H1 (cell line): ENCODE measurements around the gene PDP2. TPM values are rescaled to one million over a fixed set of nuclear protein-coding genes. Genes with fewer than 3 reads are reported as not detected.
A peak's percentile ranks its signal among the peaks of the same experiment; 100 is the strongest.

ENCODE experiments used
- CTCF ChIA-PET: fragments of 300-600 bp; sonication (Branson Sonifier 250); formaldehyde crosslinking; loops from one replicate; lab custom pipeline; 2021; ENCODE audit not compliant: partially characterized antibody; lab: Charles Lee
- POLR2A ChIA-PET: fragments of 300-600 bp; sonication (Branson Sonifier 250); formaldehyde crosslinking; loops from one replicate; lab custom pipeline; 2021; ENCODE audit warnings: inconsistent platforms; ENCODE audit not compliant: partially characterized antibody; lab: Charles Lee
- DNase-seq, 2 experiments: peaks; one replicate each; pipeline versions ENCODE4 v3.0.0 to v3.0.0-alpha.2; 2010 to 2022; ENCODE audit warnings: low spot score in 2 of 2, low read depth in 1 of 2, mixed read lengths in 1 of 2
- FAIRE-seq: peaks from 2 replicates; lab custom pipeline; 2011; peaks lifted over from hg19 to GRCh38; lab: Jason Lieb, UNC
- H2AFZ ChIP-seq: 2 replicates; pipeline ENCODE4 v1.8.1; 2012; ENCODE audit warnings: low read length, inconsistent platforms
- H2AK5ac ChIP-seq: 2 replicates; pipeline ENCODE4 v1.6.1; 2013; ENCODE audit warnings: low read depth, low read length
- H2BK120ac ChIP-seq: replicated peaks from 2 replicates; pipeline ENCODE3; 2013; ENCODE audit warnings: low read depth, low read length, inconsistent platforms
- H2BK12ac ChIP-seq: 2 replicates; pipeline ENCODE4 v1.6.1; 2013; ENCODE audit warnings: low read depth, low read length
- H2BK15ac ChIP-seq: 2 replicates; pipeline ENCODE4 v1.6.1; 2013; ENCODE audit warnings: low read length
- H2BK20ac ChIP-seq: 2 replicates; pipeline ENCODE4 v1.6.1; 2013; ENCODE audit warnings: low read length
- H2BK5ac ChIP-seq: 2 replicates; pipeline ENCODE4 v1.6.1; 2013; ENCODE audit warnings: low read depth, low read length
- H3K14ac ChIP-seq: 2 replicates; pipeline ENCODE4 v1.6.1; 2013; ENCODE audit warnings: inconsistent platforms; ENCODE audit not compliant: insufficient read length
- H3K18ac ChIP-seq: 2 replicates; pipeline ENCODE4 v1.6.1; 2013; ENCODE audit warnings: low read length; ENCODE audit errors: extremely low read depth
- H3K23ac ChIP-seq: 2 replicates; pipeline ENCODE4 v1.6.1; 2013; ENCODE audit warnings: inconsistent platforms; ENCODE audit not compliant: insufficient read length
- H3K23me2 ChIP-seq: 2 replicates; pipeline ENCODE4 v1.6.1; 2013; ENCODE audit warnings: low read depth, low read length
- H3K27ac ChIP-seq: 2 replicates; pipeline ENCODE4 v1.6.1; 2011; ENCODE audit warnings: low read depth, low read length, inconsistent platforms
- H3K27me3 ChIP-seq, 4 experiments: replicated peaks in 1 of 4; 1 replicate in 1 of 4; 2 replicates in 3 of 4; pipeline versions ENCODE4 v1.6.1 to v1.8.1; 2011 to 2013; ENCODE audit warnings: low read length in 3 of 4, mild to moderate bottlenecking in 3 of 4, inconsistent platforms in 2 of 4, mixed read lengths in 2 of 4, moderate library complexity in 1 of 4; ENCODE audit not compliant: control insufficient read depth in 3 of 4, insufficient read depth in 3 of 4; ENCODE audit errors: extremely low read depth in 1 of 4
- H3K36me3 ChIP-seq, 4 experiments: 2 replicates each; pipeline versions ENCODE4 v1.6.1 to v1.8.1; 2011 to 2013; ENCODE audit warnings: mild to moderate bottlenecking in 4 of 4, low read length in 3 of 4, moderate library complexity in 2 of 4, control low read depth in 1 of 4, inconsistent platforms in 1 of 4; ENCODE audit not compliant: insufficient read depth in 4 of 4, control insufficient read depth in 2 of 4
- H3K4ac ChIP-seq: replicated peaks from 2 replicates; pipeline ENCODE3; 2013; ENCODE audit warnings: low read length, low read depth, mixed read lengths, inconsistent platforms; ENCODE audit not compliant: insufficient read length
- H3K4me1 ChIP-seq, 4 experiments: replicated peaks in 1 of 4; 1 replicate in 1 of 4; 2 replicates in 3 of 4; pipeline versions ENCODE4 v1.6.1 to v1.8.1; 2011 to 2013; ENCODE audit warnings: low read length in 3 of 4, inconsistent platforms in 2 of 4, mixed read lengths in 1 of 4; ENCODE audit not compliant: insufficient read depth in 4 of 4, control insufficient read depth in 3 of 4
- H3K4me2 ChIP-seq, 2 experiments: 2 replicates each; pipeline versions ENCODE4 v1.6.1 to v1.8.1; 2011 to 2013; ENCODE audit warnings: low read depth in 2 of 2, low read length in 2 of 2, control low read depth in 1 of 2, inconsistent platforms in 1 of 2, mild to moderate bottlenecking in 1 of 2; ENCODE audit not compliant: insufficient read depth in 1 of 2
- H3K4me3 ChIP-seq, 4 experiments: fragments of 200-600, 300-600 bp in 1 of 4; sonication (generic), shearing (Covaris generic), sonication (Bioruptor Twin) in 1 of 4; 2 replicates each; pipeline versions ENCODE4 v1.5.1 to v1.8.1; 2011 to 2016; ENCODE audit warnings: low read length in 4 of 4, low read depth in 3 of 4, control low read depth in 2 of 4, inconsistent platforms in 2 of 4, mild to moderate bottlenecking in 2 of 4, mixed read lengths in 1 of 4, moderate library complexity in 1 of 4; ENCODE audit not compliant: insufficient read depth in 2 of 4; ENCODE audit errors: extremely low read depth in 1 of 4
- H3K56ac ChIP-seq: replicated peaks from 2 replicates; pipeline ENCODE3; 2013; ENCODE audit warnings: low read depth, mild to moderate bottlenecking, mixed read lengths, low read length, inconsistent platforms; ENCODE audit not compliant: insufficient read length
- H3K79me1 ChIP-seq: 2 replicates; pipeline ENCODE4 v1.6.1; 2013; ENCODE audit warnings: low read depth, low read length, control low read depth
- H3K79me2 ChIP-seq, 2 experiments: 2 replicates each; pipeline versions ENCODE4 v1.6.1 to v1.8.1; 2012 to 2013; ENCODE audit warnings: low read length in 2 of 2, mild to moderate bottlenecking in 2 of 2, inconsistent platforms in 1 of 2; ENCODE audit not compliant: insufficient read depth in 2 of 2, control insufficient read depth in 1 of 2
- H3K9ac ChIP-seq, 4 experiments: replicated peaks in 1 of 4; 1 replicate in 1 of 4; 2 replicates in 3 of 4; pipeline versions ENCODE4 v1.6.1 to v1.8.1; 2011 to 2013; ENCODE audit warnings: low read depth in 3 of 4, low read length in 3 of 4, control low read depth in 2 of 4, mild to moderate bottlenecking in 2 of 4, moderate library complexity in 2 of 4, inconsistent platforms in 1 of 4; ENCODE audit errors: extremely low read depth in 1 of 4
- H3K9me3 ChIP-seq, 2 experiments: 2 replicates each; pipeline versions ENCODE4 v1.6.1 to v1.8.1; 2012 to 2013; ENCODE audit warnings: mild to moderate bottlenecking in 2 of 2, moderate library complexity in 2 of 2, control low read depth in 1 of 2, inconsistent platforms in 1 of 2, low read depth in 1 of 2, low read length in 1 of 2, mixed read lengths in 1 of 2; ENCODE audit not compliant: insufficient read depth in 2 of 2
- H4K20me1 ChIP-seq, 2 experiments: replicated peaks in 1 of 2; 2 replicates each; pipeline versions ENCODE3 to v1.8.1; 2011 to 2013; ENCODE audit warnings: inconsistent platforms in 2 of 2, low read length in 2 of 2, mild to moderate bottlenecking in 1 of 2; ENCODE audit not compliant: insufficient read depth in 2 of 2, control insufficient read depth in 1 of 2
- H4K5ac ChIP-seq: 2 replicates; pipeline ENCODE4 v1.6.1; 2013; ENCODE audit warnings: low read length, low read depth, mixed read lengths, inconsistent platforms; ENCODE audit not compliant: insufficient read length
- H4K8ac ChIP-seq: 2 replicates; pipeline ENCODE4 v1.8.0; 2013; ENCODE audit warnings: mild to moderate bottlenecking, moderate library complexity, low read length, inconsistent platforms; ENCODE audit not compliant: insufficient read depth; ENCODE audit errors: extremely low read depth
- H4K91ac ChIP-seq: replicated peaks from 2 replicates; pipeline ENCODE3; 2013; ENCODE audit warnings: low read length, mixed read lengths, inconsistent platforms; ENCODE audit not compliant: insufficient read length
- BACH1 ChIP-seq: IDR thresholded peaks from 2 replicates; pipeline ENCODE4 v1.6.1; 2012; ENCODE audit warnings: low read length, improper control_type of control experiment
- CHD1 ChIP-seq: IDR thresholded peaks from 2 replicates; pipeline ENCODE4 v1.6.1; 2012; ENCODE audit warnings: low read depth, low read length, improper control_type of control experiment
- CTBP2 ChIP-seq: IDR thresholded peaks from 2 replicates; pipeline ENCODE4 v1.7.0; 2011; ENCODE audit warnings: borderline replicate concordance, mild to moderate bottlenecking, moderate library complexity, mixed read lengths, low read length; ENCODE audit not compliant: insufficient read depth, insufficient read length
- EZH2 ChIP-seq: fragments of 200-600 bp; sonication (generic); IDR thresholded peaks from 2 replicates; pipeline ENCODE4 v1.7.1; 2012; ENCODE audit warnings: low read depth, mild to moderate bottlenecking, moderate library complexity, low read length, inconsistent platforms; ENCODE audit not compliant: severe bottlenecking
- GABPA ChIP-seq: IDR thresholded peaks from 2 replicates; pipeline ENCODE4 v1.6.1; 2011; ENCODE audit warnings: mild to moderate bottlenecking, low read length, moderate library complexity, borderline replicate concordance; ENCODE audit not compliant: insufficient read depth
- JUN ChIP-seq: IDR thresholded peaks from 2 replicates; pipeline ENCODE4 v1.6.1; 2011; ENCODE audit warnings: low read depth, mild to moderate bottlenecking, improper control_type of control experiment, low read length
- JUND ChIP-seq: IDR thresholded peaks from 2 replicates; pipeline ENCODE4 v1.6.1; 2011; ENCODE audit warnings: mild to moderate bottlenecking, improper control_type of control experiment, low read length
- KDM1A ChIP-seq: fragments of 200-600, 300-600 bp; sonication (generic); IDR thresholded peaks from 2 replicates; pipeline ENCODE4 v1.7.1; 2016; ENCODE audit warnings: mild to moderate bottlenecking, low read length, borderline replicate concordance
- POLR2A ChIP-seq, 2 experiments: IDR thresholded peaks; 1 replicate in 1 of 2; 2 replicates in 1 of 2; pipeline ENCODE4 v1.6.1; 2011; ENCODE audit warnings: low read depth in 2 of 2, low read length in 2 of 2, mild to moderate bottlenecking in 2 of 2; ENCODE audit errors: control extremely low read depth in 1 of 2
- RBBP5 ChIP-seq: IDR thresholded peaks from 2 replicates; pipeline ENCODE4 v1.7.1; 2012; ENCODE audit warnings: low read depth, mild to moderate bottlenecking, inconsistent platforms, low read length, moderate library complexity, borderline replicate concordance
- SP1 ChIP-seq: IDR thresholded peaks from 2 replicates; pipeline ENCODE4 v1.6.1; 2011; ENCODE audit warnings: low read depth, low read length
- SP2 ChIP-seq: IDR thresholded peaks from 2 replicates; pipeline ENCODE4 v1.6.1; 2012; ENCODE audit warnings: mild to moderate bottlenecking, low read length, inconsistent platforms
- TAF1 ChIP-seq: IDR thresholded peaks from 2 replicates; pipeline ENCODE4 v1.6.1; 2011; ENCODE audit warnings: mild to moderate bottlenecking, low read depth, low read length
- TBP ChIP-seq: IDR thresholded peaks from 2 replicates; pipeline ENCODE4 v1.6.1; 2011; ENCODE audit warnings: low read depth, low read length, improper control_type of control experiment
- ZNF274 ChIP-seq: IDR thresholded peaks from 2 replicates; pipeline ENCODE4 v1.7.0; 2012; ENCODE audit warnings: low read length, borderline replicate concordance; ENCODE audit errors: extremely low read depth
- WGBS, 2 experiments: shearing (Covaris generic) in 1 of 2; methylation state at CpG; one replicate each; pipeline versions ENCODE4 v1.1.6 to v1.1.7; 2013 to 2015; ENCODE audit warnings: low lambda C conversion rate in 2 of 2, mixed read lengths in 2 of 2, inconsistent platforms in 1 of 2, low coverage in 1 of 2, missing lambda C conversion rate in 1 of 2; ENCODE audit not compliant: insufficient replicate concordance in 2 of 2, insufficient coverage in 1 of 2, insufficient read length in 1 of 2; ENCODE audit errors: extremely low coverage in 1 of 2, missing lambda C conversion rate in 1 of 2; 5-methylcytosine and 5-hydroxymethylcytosine counted together
- polyA plus RNA-seq, 7 experiments: library from polyadenylated mRNA; depleted of rRNA in 3 of 7; stranded (reverse) in 5 of 7; unstranded in 2 of 7; fragments of >200 nt in 5 of 7; fragments of 200-250 nt in 2 of 7; gene quantifications; 1 replicate in 5 of 7; 2 replicates in 1 of 7; 4 replicates in 1 of 7; pipeline versions ENCODE4 v1.2.1 to v1.2.3, GENCODE V29; 2011 to 2013; ENCODE audit warnings: missing spikeins in 2 of 7, mixed read lengths in 2 of 7
- total RNA-seq: library from RNA; stranded (reverse); fragmentation: NEBNext Ultra II Directional; extraction: Animal tissue kit (Norgen Biotek cat#: 25700); gene quantifications from 2 replicates; pipeline ENCODE4 v1.2.1, GENCODE V29; 2021

The PDP2 gene
- total and polyA plus RNA-seq, 2 of the 8 experiments (the other 6 are each of a cell fraction or from before 2014, with no cell fraction given) = 11.7 to 36.5 TPM

- peaks cover 12% of the 10 kb centered on the region for H3K23me2 ChIP-seq
- no peak overlapping the region for H4K8ac ChIP-seq
- H2BK5ac ChIP-seq = no peak overlapping the region
- no peak overlapping the region for H3K18ac ChIP-seq
- no peak overlapping the region for H3K23ac ChIP-seq
- CTCF ChIA-PET = interaction anchor here (0.6 to 13.4 kb wide), 9 partner anchors 10 to 191 kb away, joined by 3 to 162 read pairs (median 4); partner anchors contain the start of gene NAE1
- H3K27ac ChIP-seq = no peak overlapping the region
- no peak overlapping the region for H3K4me2 ChIP-seq
- no peak overlapping the region for H2BK20ac ChIP-seq
- no peak overlapping the region for H2AK5ac ChIP-seq
- H3K9me3 ChIP-seq = no peaks in the 10 kb centered on the region
- WGBS, 2 experiments = 87% methylated on average over 4 of the region's 4 CpGs; no CpG with 5 or more reads in 1 of the 2 experiments
- H4K20me1 ChIP-seq = peaks cover 0 to 3% of the 10 kb centered on the region in 2 experiments
- no peak overlapping the region for H2BK15ac ChIP-seq
- H4K5ac ChIP-seq = no peak overlapping the region
- no peak overlapping the region for H2BK120ac ChIP-seq
- peaks cover 0 to 2% (median 0%) of the 10 kb centered on the region in 4 experiments; a peak in 3 of 7 replicates for H3K4me1 ChIP-seq
- no peak overlapping the region for H2BK12ac ChIP-seq
- no peak overlapping the region for H2AFZ ChIP-seq
- no peak for FAIRE-seq
- H4K91ac ChIP-seq = no peak overlapping the region
- H3K56ac ChIP-seq = no peak overlapping the region
- H3K9ac ChIP-seq = no peak overlapping the region
- peak in 1 of 2 experiments; percentile 19 for DNase-seq
- H3K36me3 ChIP-seq = no peaks in the 10 kb centered on the region
- H3K4me3 ChIP-seq = no peak overlapping the region
- no peaks in the 10 kb centered on the region for H3K79me2 ChIP-seq
- no peak overlapping the region for H3K14ac ChIP-seq
- no peaks in the 10 kb centered on the region for H3K79me1 ChIP-seq
- POLR2A ChIA-PET = interaction anchor here (0.7 to 2.1 kb wide), 3 partner anchors 11 to 82 kb away, joined by 3 to 14 read pairs (median 3); partner anchors contain the start of gene NAE1
- H3K27me3 ChIP-seq = peaks cover 14 to 39% (median 32%) of the 10 kb centered on the region in 4 experiments
- H3K4ac ChIP-seq = no peak overlapping the region
- TF ChIP-seq KDM1A = no peak
- TF ChIP-seq TAF1 = no peak
- no peak for TF ChIP-seq SP1
- TF ChIP-seq ZNF274 = no peak
- no peak for TF ChIP-seq RBBP5
- TF ChIP-seq TBP = no peak
- no peak for TF ChIP-seq JUN
- TF ChIP-seq JUND = no peak
- TF ChIP-seq BACH1 = no peak
- TF ChIP-seq GABPA = no peak
- no peak for TF ChIP-seq CTBP2
- TF ChIP-seq EZH2 = no peak
- TF ChIP-seq POLR2A (IDR thresholded peaks at IDR 0.05; ENCODE audit: control extremely low read depth in 1 of 2, low read depth in 2 of 2, low read length in 2 of 2) = no peak
- TF ChIP-seq CHD1 = no peak
- no peak for TF ChIP-seq SP2
These were observed 38.9 kb upstream of the PDP2 start for GRCh38 chr16:66841366-66841765.
